Neuron (in vitro differentiated cells): ENCODE measurements around the gene TUBA3D.
"Not testable (repeated sequence)": the region's sequence is repeated elsewhere in the genome, so short reads cannot be mapped to it uniquely, and the experiment has no call there.

Source experiments
- H2AFZ ChIP-seq: one replicate; pipeline ENCODE4 v1.6.1; 2013; ENCODE audit warnings: low read depth, mild to moderate bottlenecking, inconsistent platforms, low read length, moderate library complexity
- H3K27me3 ChIP-seq: one replicate; pipeline ENCODE4 v1.6.1; 2013; ENCODE audit warnings: low read length; ENCODE audit not compliant: insufficient read depth
- H3K36me3 ChIP-seq: one replicate; pipeline ENCODE4 v1.6.1; 2013; ENCODE audit warnings: low read length; ENCODE audit not compliant: insufficient read depth
- H3K4me1 ChIP-seq: one replicate; pipeline ENCODE4 v1.6.1; 2013; ENCODE audit warnings: low read length; ENCODE audit not compliant: insufficient read depth
- H3K4me3 ChIP-seq: 2 replicates; pipeline ENCODE4 v1.5.1; 2013; ENCODE audit warnings: mild to moderate bottlenecking, low read length, moderate library complexity
- H3K9me3 ChIP-seq: one replicate; pipeline ENCODE4 v1.6.1; 2013; ENCODE audit warnings: low read length

The TUBA3D gene

DNA sequence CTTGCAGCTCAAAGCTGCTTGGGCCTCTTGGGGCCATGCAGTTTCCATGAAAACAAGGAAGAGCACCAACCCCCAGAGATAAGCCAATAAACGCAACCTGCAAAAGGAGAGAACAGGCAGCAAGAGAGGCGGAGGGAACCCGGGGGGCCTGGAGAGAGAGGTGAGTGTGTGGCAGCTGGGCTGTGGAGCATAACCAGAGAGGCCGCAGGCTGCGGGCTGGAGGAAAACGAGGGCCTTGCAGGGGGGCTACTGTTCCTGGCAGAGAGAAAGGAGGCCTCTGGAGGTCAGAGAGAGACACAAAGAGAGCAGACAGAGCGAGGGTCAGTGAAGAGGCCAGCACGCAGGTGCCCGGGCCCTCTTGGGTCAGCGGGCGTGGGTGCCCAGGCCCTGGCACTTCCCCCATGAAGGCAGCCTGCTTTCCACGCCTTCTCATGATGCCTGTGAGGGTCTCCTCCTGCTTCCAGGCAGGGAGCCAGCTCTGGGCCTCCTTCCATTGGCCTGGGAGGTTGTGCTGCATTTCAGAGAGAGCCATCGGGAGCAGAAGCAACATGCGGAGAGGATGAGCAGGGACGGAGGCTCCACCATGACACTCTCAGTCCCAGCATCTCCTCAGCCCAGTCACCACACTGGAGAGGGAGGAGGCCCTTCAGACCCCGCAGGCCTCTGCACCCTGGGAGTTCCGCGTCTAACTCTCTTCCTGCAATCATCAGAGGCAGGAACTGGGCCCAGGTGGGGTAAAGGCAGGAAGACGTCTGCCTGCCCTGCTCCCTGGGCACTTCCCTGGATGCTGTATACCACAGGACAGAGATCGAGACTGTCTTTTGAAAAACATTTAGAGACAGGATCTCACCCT is 14.9 kb downstream of the TUBA3D start:
- peaks cover 21% of the 10 kb centered on the region for H3K4me1 ChIP-seq
- peak overlapping the region; percentile 52 for H3K4me3 ChIP-seq
- not testable (repeated sequence) for H3K27me3 ChIP-seq, H3K36me3 ChIP-seq, H3K9me3 ChIP-seq, H2AFZ ChIP-seq

DNA sequence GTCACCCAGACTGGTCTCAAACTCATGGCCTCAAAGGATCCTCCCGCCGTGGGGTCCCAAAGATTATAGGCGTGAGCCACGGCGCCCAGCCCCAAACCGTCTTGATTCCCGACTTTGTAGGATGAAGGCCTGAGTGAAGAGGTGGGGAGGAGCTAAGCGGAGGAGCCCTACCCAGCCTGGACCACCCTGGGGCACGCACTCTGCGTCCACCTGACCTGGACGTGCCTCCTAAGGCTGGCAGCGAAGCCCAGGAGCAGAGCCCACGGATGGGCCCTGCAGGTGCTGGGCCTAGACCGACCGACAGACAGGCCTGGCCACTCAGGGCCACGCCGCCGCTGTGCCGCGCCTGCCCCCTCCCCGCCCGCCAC is 15.5 kb downstream of the TUBA3D start:
- H3K4me3 ChIP-seq = peak overlapping the region; percentile 52
- not testable (repeated sequence) for H3K9me3 ChIP-seq, H3K27me3 ChIP-seq, H3K36me3 ChIP-seq
- peak overlapping the region; percentile 97 for H2AFZ ChIP-seq
- H3K4me1 ChIP-seq = peaks cover 21% of the 10 kb centered on the region

DNA sequence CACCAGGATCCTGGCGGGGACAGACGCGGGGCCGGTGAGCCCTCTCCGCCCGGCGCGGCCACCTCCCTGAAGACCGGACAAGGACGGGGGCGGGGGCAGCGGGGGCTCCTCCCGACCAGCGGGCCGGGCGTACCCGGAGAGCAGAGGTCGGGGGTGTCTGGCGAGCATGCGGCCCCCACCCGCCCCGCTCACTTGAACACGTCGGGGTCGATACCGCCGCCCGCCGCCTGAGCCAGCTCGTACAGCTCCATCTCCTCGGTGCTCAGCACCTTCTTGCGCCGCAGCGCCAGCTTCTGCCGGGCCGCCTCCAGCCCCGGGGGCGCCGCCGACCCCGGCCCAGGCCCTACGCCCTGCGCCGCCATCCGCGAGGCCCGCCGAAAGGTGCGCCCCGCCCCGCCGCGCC is 16.1 kb downstream of the TUBA3D start, which contains the start of gene MZT2A:
Gene MZT2A, minus strand, starts transcription at position 383 of the 403 bp plus-strand sequence. Its CDS starts 21 bp downstream, at position 362.
- peak within 1 kb of the TSS; percentile 76 for H3K4me3 ChIP-seq
- H3K9me3 ChIP-seq, H3K36me3 ChIP-seq, H3K27me3 ChIP-seq: not testable (repeated sequence)
- peak within 1 kb of the TSS; percentile 97 for H2AFZ ChIP-seq
- peaks cover 21% of the 10 kb centered on the region for H3K4me1 ChIP-seq

DNA sequence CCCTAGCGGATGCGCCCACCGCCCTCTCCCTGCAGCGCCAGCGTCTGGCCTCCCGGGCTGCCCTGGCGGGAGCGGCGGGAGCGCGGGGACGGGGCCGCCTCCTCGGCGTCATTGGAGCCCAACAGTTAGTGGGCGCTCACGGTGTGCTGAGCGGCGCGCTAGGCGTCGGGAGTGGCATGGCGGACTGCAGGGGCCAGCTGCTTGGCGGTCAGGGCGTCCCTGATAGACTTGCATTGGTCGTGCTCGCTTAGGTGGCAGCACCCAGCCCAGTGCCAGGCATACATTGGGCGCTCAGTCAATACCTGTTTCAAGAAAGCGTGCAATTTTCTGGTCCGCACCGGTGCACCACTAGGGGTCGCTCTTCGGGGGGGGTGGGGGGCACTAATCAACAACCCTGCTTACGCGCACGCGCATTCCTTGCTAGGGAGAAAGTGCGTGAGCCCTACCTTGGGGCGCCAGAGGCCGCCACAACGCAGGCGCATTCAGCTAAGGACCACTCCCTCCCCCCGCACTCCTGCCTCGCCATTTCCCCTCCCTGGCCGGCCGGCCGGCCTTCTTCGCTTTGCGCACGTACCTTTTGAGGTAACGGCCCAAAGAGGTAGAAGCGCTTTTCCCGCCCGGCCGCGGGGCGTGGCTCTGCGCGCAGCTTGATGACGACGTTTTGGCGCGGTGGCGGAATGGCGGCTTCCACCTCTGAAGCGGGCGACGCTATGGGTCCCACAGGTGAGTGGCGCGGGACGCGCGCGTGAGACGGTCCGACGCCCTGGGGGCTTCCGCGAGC is 16.7 kb downstream of the TUBA3D start:
- Histone ChIP-seq H2AFZ (peak overlapping the region; percentile 97), H3K4me3 (peak overlapping the region; percentile 76), H3K36me3 (peaks cover 6% of the 10 kb centered on the region), H3K27me3 (no peaks in the 10 kb centered on the region), H3K4me1 (peaks cover 21% of the 10 kb centered on the region), H3K9me3 (no peaks in the 10 kb centered on the region)

DNA sequence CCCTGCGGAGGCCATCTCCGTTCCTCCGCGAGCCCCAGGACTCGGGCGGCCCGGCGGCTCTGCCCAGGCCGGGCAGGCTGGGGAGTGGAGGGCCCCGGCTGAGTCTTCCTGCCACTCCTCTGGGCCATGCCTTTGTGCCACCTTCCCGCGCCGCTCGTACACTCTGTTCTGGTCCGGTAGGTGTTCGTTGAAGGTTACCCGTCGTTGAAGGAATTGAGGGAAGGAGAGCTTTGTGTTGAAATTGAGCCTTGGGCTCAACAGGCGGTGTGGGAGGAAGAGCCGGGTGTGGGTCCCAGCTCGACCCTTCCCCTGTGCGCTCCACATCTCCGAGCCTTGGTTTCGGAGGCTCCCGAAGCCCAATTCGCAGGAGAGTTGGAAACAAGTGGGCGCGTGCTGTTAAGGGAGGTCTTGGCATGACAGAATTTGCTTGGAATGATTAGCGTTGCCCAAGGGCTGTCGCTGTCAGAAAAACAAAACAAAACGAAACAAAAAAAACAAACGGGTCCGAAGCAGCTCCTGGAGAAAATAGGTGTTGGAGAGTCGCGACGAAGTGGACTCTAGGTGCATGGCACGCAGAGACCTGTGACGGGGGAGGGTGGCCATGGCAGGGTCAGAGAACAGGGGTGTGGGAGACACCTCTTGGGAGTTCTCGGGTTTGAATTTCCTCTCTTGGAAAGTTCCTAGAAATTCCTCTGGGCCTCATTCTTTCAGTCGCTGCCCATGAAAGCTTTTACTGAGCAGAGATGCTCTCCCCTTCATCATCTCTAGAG is 17.5 kb downstream of the TUBA3D start:
- Histone ChIP-seq H2AFZ (peak overlapping the region; percentile 97), H3K27me3 (no peaks in the 10 kb centered on the region), H3K4me1 (peaks cover 21% of the 10 kb centered on the region), H3K4me3 (peak overlapping the region; percentile 76), H3K9me3 (no peaks in the 10 kb centered on the region), H3K36me3 (peaks cover 11% of the 10 kb centered on the region)

DNA sequence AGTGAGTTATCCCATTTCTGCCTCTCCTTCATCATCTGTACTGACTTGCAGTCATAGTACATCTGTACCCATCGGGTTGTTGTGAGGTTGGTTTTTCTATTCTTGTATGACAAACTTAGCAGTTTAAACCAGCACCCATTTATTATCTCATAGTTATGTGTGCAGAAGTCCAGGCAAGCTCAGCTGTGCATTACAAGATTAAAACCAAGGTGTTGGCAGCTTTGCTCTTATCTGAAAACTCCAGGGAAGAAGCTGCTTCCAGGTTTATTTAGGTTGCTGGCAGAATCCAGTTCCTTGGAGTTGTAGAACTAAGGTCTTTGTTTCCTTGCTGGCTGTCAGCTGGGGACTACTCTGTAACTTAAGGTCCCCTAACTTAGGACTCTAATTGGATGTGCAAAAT is 19.6 kb downstream of the TUBA3D start:
- H3K27me3 ChIP-seq = not testable (repeated sequence)

DNA sequence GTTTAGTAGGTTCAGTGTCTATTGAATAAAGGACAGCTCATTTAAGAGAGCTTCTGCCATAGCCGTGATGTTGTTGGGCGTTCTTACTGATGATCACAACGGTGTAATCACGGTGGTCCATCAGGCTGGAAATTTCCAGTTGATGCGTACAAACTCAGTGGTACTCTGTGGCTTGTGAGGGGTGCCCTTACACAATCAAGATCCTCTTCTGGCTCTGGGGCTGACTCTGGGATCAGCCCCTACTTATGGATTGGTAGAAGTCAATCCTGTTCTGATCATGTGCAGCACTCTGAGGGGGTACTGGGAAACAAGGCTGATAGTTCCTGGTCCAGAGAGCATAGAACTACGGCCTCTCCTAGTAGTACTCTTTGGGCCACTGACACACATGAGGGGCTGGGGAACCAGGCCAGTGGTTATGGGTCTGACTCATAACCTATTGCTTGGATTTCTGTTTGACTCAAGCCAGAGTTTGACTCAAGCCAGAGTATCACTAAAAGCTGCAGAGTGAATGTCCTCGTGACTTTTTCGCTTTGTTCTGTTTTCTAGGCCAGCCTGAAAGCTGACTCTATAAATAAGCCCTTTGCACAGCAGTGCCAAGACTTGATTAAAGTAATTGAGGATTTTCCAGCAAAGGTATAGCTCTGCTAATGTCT is 22.5 kb downstream of the TUBA3D start:
- H3K36me3 ChIP-seq = peaks cover 35% of the 10 kb centered on the region
- H3K27me3 ChIP-seq, H3K4me1 ChIP-seq, H2AFZ ChIP-seq, H3K9me3 ChIP-seq, H3K4me3 ChIP-seq: not testable (repeated sequence)

More for the DNA sequence above, 19.6 kb downstream of the TUBA3D start:
- Histone ChIP-seq H3K4me1 (peaks cover 18% of the 10 kb centered on the region), H3K36me3 (peaks cover 17% of the 10 kb centered on the region)
- not testable (repeated sequence) for H3K9me3 ChIP-seq, H2AFZ ChIP-seq, H3K4me3 ChIP-seq

DNA sequence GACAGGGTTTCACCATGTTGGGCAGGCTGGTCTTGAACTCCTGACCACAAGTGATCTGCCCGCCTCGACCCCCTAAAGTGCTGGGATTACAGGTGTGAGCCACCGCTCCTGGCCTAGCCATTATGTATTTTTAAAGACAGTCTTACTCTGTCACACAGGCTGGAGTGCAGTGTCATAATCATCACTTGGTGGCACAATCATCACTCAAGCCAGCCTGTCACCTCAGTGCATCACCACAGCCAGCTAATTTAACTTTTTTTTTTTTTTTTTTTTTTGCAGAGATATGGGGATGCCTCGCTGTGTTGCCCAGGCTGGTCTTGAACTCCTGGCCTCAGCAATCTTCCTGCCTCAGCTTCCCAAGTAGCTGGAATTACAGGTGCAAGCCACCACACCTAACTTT is 27.7 kb downstream of the TUBA3D start:
- not testable (repeated sequence) for H2AFZ ChIP-seq, H3K4me1 ChIP-seq, H3K27me3 ChIP-seq, H3K9me3 ChIP-seq, H3K4me3 ChIP-seq
- H3K36me3 ChIP-seq = peaks cover 61% of the 10 kb centered on the region

DNA sequence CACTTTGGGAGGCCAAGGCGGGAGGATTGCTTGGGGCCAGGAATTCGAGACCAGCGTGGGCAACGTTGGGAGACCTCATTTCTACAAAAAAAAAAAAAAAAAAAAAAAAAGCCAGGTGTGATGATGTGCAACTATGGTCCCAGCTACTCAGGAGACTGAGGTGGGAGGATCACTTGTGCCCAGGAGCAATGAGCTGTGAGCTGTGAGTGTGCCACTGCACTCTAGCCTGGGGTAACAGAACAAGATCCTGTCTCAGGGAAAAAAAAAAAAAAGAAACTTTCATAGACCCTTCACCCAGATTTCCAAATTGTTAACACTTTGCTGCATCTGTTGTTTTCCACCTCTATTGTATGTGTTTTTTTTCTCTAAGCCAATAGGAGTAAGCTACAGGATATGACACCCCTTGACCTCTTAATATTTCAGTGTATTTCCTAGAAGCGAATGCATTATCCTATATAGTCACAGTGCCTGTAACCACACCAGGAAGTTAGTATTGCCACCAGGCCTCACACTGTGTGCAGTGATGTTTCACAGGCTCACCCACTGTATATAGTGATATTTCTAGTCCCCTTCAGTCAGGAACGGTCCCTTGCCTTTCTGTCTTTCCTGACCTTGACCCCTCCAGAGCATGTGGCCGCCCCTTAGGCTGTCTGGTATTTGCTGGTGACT is 28.3 kb downstream of the TUBA3D start:
- H3K4me1 ChIP-seq, H3K9me3 ChIP-seq, H3K27me3 ChIP-seq, H3K4me3 ChIP-seq, H2AFZ ChIP-seq: not testable (repeated sequence)
- peaks cover 64% of the 10 kb centered on the region for H3K36me3 ChIP-seq

DNA sequence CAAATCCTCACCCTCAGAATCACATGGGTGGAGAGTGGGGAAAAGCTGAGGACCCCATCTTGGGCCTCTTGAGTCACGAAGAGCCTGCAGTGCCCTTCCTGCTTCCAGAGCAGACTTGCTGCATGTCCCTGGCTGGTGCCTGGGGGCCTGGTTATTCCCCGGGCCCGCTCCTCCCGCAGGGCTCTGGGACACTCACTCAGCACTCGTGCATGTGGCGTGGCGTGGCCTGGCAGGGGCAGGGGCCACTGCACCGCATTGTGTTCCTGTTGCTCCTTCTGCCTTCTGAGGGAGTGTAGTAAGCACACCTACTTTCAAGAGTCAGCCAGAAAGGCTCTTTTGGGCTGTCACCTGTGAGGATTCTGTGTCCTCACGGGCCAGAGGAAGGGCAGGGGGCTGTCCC is 33.7 kb downstream of the TUBA3D start:
- no peaks in the 10 kb centered on the region for H3K9me3 ChIP-seq
- H2AFZ ChIP-seq = no peak overlapping the region
- peaks cover 50% of the 10 kb centered on the region for H3K36me3 ChIP-seq
- H3K4me1 ChIP-seq = no peaks in the 10 kb centered on the region
- no peak overlapping the region for H3K4me3 ChIP-seq
- H3K27me3 ChIP-seq = no peaks in the 10 kb centered on the region

DNA sequence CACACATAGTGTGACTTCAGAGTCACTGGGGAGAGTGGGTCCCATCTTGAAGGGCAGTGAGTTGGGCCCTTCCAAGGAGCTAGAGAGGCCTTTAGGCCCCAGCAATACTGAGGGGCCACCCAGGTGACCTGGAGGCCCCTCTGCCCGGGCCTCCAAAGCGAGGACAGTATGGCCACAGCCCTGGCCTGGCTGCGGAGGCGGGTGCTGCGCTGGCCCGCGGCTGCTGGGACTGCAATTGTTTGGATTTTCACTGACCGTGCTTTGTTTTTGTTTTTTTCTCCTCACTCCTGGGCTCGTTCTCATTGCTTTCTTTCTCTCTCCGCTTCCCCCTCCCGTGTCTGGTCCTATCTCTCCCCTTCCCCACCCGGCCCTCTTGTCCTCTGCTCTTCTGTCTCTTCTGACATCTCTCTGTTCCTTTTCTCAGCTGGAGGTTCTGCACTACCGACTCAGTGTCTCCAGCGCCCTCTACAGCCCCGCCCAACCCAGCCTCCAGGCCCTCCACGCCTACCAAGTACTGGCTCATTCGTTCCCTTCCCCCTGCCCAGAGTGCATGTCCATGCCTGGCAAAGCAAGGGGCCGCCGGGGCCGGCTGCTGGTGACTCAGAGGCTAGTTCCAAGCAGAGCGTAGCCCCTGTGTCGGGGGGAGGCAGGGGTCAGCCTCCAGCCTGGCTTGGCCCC is 35.5 kb downstream of the TUBA3D start:
- H2AFZ ChIP-seq, H3K4me1 ChIP-seq, H3K4me3 ChIP-seq, H3K27me3 ChIP-seq, H3K9me3 ChIP-seq: not testable (repeated sequence)
- peaks cover 40% of the 10 kb centered on the region for H3K36me3 ChIP-seq
